ENCODE data around the gene SMC6.

SMC6 gene

DNA sequence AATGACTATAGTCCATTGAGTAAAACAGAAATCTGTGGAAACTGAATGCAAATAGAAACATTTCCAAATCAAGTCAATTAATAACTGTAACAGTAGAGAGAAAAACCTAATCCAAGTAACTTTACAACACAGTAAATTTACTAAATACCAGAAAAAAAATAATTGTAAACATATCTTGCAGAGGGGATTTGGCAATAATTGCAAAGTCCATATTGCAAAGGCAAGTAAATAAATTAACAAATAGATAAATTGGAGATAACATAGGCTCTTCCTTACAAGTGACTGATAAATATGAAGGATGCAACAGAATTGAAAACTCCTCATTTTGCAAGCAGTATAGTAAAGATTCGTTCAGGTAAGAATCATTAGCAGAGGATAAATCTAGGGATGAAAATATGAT lies 65.0 kb downstream of the SMC6 start:
- Histone ChIP-seq H3K36me3 (replicated peaks; ENCODE audit: low read depth, low read length) (peaks cover 52% of the 10 kb centered on the region), H3K4me2 (ENCODE audit: low read length) (no peak overlapping the region), H3K79me2 (ENCODE audit: low read length) (peaks cover 10% of the 10 kb centered on the region), H4K20me1 (ENCODE audit: insufficient read depth, low read length) (no peaks in the 10 kb centered on the region), H3K9ac (ENCODE audit: low read length) (no peak overlapping the region), H3K4me3 (ENCODE audit: low read length) (no peak overlapping the region), H3K27ac (ENCODE audit: low read length) (no peak overlapping the region), H3K9me3 (ENCODE audit: insufficient read depth, low read length) (no peaks in the 10 kb centered on the region), H3K4me1 (ENCODE audit: low read length) (no peaks in the 10 kb centered on the region), H2AFZ (ENCODE audit: low read depth, low read length) (no peak overlapping the region), H3K27me3 (ENCODE audit: low read depth, low read length) (no peaks in the 10 kb centered on the region)
- no peak for TF ChIP-seq EZH2phosphoT487 (IDR thresholded peaks at IDR 0.05; ENCODE audit: low read depth)
- TF ChIP-seq, protein P1, sequence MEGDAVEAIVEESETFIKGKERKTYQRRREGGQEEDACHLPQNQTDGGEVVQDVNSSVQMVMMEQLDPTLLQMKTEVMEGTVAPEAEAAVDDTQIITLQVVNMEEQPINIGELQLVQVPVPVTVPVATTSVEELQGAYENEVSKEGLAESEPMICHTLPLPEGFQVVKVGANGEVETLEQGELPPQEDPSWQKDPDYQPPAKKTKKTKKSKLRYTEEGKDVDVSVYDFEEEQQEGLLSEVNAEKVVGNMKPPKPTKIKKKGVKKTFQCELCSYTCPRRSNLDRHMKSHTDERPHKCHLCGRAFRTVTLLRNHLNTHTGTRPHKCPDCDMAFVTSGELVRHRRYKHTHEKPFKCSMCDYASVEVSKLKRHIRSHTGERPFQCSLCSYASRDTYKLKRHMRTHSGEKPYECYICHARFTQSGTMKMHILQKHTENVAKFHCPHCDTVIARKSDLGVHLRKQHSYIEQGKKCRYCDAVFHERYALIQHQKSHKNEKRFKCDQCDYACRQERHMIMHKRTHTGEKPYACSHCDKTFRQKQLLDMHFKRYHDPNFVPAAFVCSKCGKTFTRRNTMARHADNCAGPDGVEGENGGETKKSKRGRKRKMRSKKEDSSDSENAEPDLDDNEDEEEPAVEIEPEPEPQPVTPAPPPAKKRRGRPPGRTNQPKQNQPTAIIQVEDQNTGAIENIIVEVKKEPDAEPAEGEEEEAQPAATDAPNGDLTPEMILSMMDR (IDR thresholded peaks at IDR 0.05; ENCODE audit: low read depth, low read length): no peak

DNA sequence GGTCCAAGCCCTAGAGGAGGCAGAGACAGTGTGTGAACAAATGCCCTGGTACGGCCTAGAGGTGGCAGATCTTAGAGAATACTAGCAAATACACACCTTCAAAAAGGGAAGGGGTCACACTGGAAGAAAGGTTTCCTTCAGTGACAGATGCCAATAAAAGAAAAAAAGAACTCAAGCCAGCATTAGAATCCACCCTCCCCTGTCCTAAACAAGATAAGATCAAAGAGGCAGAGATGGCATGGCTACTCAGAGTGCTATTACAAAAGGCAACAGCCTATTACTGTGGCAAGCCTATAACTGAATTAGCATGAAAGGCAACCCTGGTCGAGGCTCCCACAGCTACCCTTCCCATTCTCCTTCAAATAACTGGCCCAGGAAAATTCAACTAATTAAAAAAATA lies 69.6 kb downstream of the SMC6 start:
- no peak for TF ChIP-seq EZH2phosphoT487 (IDR thresholded peaks at IDR 0.05; ENCODE audit: low read depth)
- TF ChIP-seq, protein P1 (IDR thresholded peaks at IDR 0.05; ENCODE audit: low read depth, low read length): no peak
- no peaks in the 10 kb centered on the region for H3K9me3 ChIP-seq (ENCODE audit: insufficient read depth, low read length)
- no peaks in the 10 kb centered on the region for H4K20me1 ChIP-seq (ENCODE audit: insufficient read depth, low read length)
- no peak overlapping the region for H3K9ac ChIP-seq (ENCODE audit: low read length)
- no peak overlapping the region for H3K4me3 ChIP-seq (ENCODE audit: low read length)
- no peak overlapping the region for H3K27ac ChIP-seq (ENCODE audit: low read length)
- no peaks in the 10 kb centered on the region for H3K79me2 ChIP-seq (ENCODE audit: low read length)
- H3K27me3 ChIP-seq (ENCODE audit: low read depth, low read length): no peaks in the 10 kb centered on the region
- no peak overlapping the region for H3K4me2 ChIP-seq (ENCODE audit: low read length)
- peaks cover 73% of the 10 kb centered on the region for H3K36me3 ChIP-seq (replicated peaks; ENCODE audit: low read depth, low read length)
- H3K4me1 ChIP-seq (ENCODE audit: low read length): no peaks in the 10 kb centered on the region
- H2AFZ ChIP-seq (ENCODE audit: low read depth, low read length): no peak overlapping the region

DNA sequence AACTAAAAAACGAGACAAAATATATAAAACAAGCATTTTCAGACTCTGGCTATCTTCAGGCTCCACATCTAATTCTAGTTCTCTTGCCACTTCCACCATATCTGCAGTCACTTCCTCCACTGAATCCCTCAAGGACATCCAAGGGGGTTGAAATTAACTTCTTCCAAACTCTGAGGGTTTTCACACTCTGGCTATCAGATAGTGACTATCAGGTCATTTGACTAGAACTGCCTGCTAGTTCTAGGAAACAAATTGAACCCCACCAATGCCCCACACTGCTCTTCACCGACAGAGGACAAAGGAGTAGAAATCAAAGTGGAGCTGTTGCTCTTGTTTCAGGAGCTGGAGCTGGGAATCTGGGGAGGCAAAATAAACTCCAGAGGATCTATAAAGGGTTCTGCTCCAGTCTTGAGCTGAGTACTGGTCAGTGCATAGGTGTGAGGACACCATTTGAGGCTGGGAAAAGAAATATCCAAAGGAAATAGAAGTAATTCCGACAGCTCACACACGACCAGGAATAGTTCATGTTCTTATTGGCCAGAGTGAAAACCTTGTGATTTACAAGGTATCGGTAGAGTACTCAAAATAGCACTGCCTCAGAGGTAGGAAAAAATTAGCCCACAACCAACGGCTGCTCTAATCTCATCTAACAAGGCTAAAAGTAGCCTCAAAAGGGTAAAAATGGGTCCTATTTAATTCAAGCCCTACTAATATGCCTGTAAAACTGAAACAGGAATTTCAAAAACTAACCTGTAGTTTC lies 71.3 kb downstream of the SMC6 start:
- no peak overlapping the region for H3K9ac ChIP-seq (ENCODE audit: low read length)

DNA sequence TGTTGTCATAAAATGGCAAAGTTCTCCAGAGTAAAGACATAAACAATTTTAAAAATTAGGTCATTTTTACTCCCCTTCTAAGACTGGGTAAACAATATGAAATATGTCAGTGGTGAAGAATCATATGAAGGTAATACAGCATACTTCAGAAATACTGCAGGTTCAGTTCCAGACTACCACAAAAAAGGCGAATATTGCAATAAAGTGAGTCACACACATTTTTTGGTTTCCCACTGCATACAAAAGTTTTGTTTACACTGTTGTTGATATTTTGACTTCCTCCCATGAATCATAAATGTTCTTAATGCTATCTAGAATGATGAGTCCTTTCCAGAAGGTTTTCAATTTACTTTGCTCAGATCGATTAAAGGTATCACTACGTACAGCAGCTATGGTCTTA lies 73.5 kb downstream of the SMC6 start:
- H3K79me2 ChIP-seq (ENCODE audit: low read length): no peaks in the 10 kb centered on the region
- no peak overlapping the region for H3K4me3 ChIP-seq (ENCODE audit: low read length)
- H3K9me3 ChIP-seq (ENCODE audit: insufficient read depth, low read length): no peaks in the 10 kb centered on the region
- no peaks in the 10 kb centered on the region for H4K20me1 ChIP-seq (ENCODE audit: insufficient read depth, low read length)
- no peaks in the 10 kb centered on the region for H3K27me3 ChIP-seq (ENCODE audit: low read depth, low read length)
- no peaks in the 10 kb centered on the region for H3K4me1 ChIP-seq (ENCODE audit: low read length)
- H2AFZ ChIP-seq (ENCODE audit: low read depth, low read length): no peak overlapping the region
- TF ChIP-seq, protein P1 (IDR thresholded peaks at IDR 0.05; ENCODE audit: low read depth, low read length): no peak
- TF ChIP-seq EZH2phosphoT487 (IDR thresholded peaks at IDR 0.05; ENCODE audit: low read depth): no peak
- H3K36me3 ChIP-seq (replicated peaks; ENCODE audit: low read depth, low read length): peaks cover 84% of the 10 kb centered on the region
- H3K4me2 ChIP-seq (ENCODE audit: low read length): no peak overlapping the region
- H3K27ac ChIP-seq (ENCODE audit: low read length): no peak overlapping the region
- no peak overlapping the region for H3K9ac ChIP-seq (ENCODE audit: low read length)

More for the DNA sequence above, 71.3 kb downstream of the SMC6 start:
- Histone ChIP-seq H3K9me3 (ENCODE audit: insufficient read depth, low read length) (no peaks in the 10 kb centered on the region), H2AFZ (ENCODE audit: low read depth, low read length) (no peak overlapping the region), H3K4me1 (ENCODE audit: low read length) (no peaks in the 10 kb centered on the region), H3K27me3 (ENCODE audit: low read depth, low read length) (no peaks in the 10 kb centered on the region), H4K20me1 (ENCODE audit: insufficient read depth, low read length) (no peaks in the 10 kb centered on the region), H3K36me3 (replicated peaks; ENCODE audit: low read depth, low read length) (peaks cover 74% of the 10 kb centered on the region), H3K79me2 (ENCODE audit: low read length) (no peaks in the 10 kb centered on the region), H3K4me3 (ENCODE audit: low read length) (no peak overlapping the region), H3K4me2 (ENCODE audit: low read length) (no peak overlapping the region), H3K27ac (ENCODE audit: low read length) (no peak overlapping the region)
- no peak for TF ChIP-seq EZH2phosphoT487 (IDR thresholded peaks at IDR 0.05; ENCODE audit: low read depth)
- TF ChIP-seq, protein P1 (IDR thresholded peaks at IDR 0.05; ENCODE audit: low read depth, low read length): no peak

All from OCI-LY3 (cell line).